WERI-Rb-1 (cell line): ENCODE results near the gene MED12.

Experiments used
- DNase-seq: peaks from one replicate; pipeline ENCODE4 v3.0.0-alpha.2; 2020
- H3K27ac ChIP-seq: fragments of 250-450 bp; sonication (Bioruptor Pico); 2 replicates; pipeline ENCODE4 v1.5.1; 2020; ENCODE audit warnings: mild to moderate bottlenecking, moderate library complexity
- H3K27me3 ChIP-seq: fragments of 250-450 bp; sonication (Bioruptor Pico); 2 replicates; pipeline ENCODE4 v1.5.1; 2021; ENCODE audit warnings: mild to moderate bottlenecking, low read depth, moderate library complexity; ENCODE audit not compliant: insufficient read depth, severe bottlenecking
- H3K36me3 ChIP-seq: fragments of 250-450 bp; sonication (Bioruptor Pico); 2 replicates; pipeline ENCODE4 v1.5.1; 2020; ENCODE audit warnings: mild to moderate bottlenecking, moderate library complexity
- H3K4me3 ChIP-seq: 2 replicates; pipeline ENCODE4 v1.5.1; 2011; ENCODE audit warnings: low read depth, mild to moderate bottlenecking, control low read depth, low read length
- H3K9me3 ChIP-seq: fragments of 250-450 bp; sonication (Bioruptor Pico); 2 replicates; pipeline ENCODE4 v1.5.1; 2021; ENCODE audit warnings: mild to moderate bottlenecking, moderate library complexity; ENCODE audit not compliant: severe bottlenecking
- TF ChIP-seq, protein P1 (sequence below): IDR thresholded peaks from 2 replicates; pipeline ENCODE4 v1.5.1; 2011; ENCODE audit warnings: low read depth, mild to moderate bottlenecking, control low read depth, inconsistent platforms, low read length

MED12 gene

DNA sequence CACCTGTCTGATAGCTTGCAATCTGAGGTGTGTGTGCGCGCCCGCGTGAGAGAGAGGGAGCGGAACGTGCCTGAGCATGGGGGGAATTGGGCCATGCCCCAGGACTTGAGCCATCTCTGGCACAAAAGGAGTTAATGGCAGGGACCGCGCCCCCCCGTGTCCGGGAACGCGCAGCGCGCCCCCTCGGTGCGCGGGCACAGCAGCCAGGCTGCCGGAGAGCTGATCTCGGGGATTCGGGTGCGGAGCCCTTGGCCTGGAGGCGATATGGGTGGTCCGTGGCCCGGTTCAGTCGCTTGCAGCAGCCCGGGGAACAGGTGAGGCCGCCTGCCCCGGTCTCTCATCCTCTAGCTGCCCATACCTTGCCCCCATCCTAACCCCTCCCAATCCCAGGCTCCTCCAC, 26.3 kb downstream of the MED12 start, which contains the start of gene NLGN3:
TSS of gene NLGN3 (plus strand) at position 191 of the 400 bp plus-strand sequence. CDS start 2,909 bp downstream, outside the sequence.
- Histone ChIP-seq H3K4me3 (peak within 1 kb of the TSS; percentile 32), H3K27me3 (peaks cover 14% of the 10 kb centered on the region), H3K9me3 (no peaks in the 10 kb centered on the region), H3K27ac (no peak within 1 kb of the TSS), H3K36me3 (no peaks in the 10 kb centered on the region)
- TF ChIP-seq, protein P1, sequence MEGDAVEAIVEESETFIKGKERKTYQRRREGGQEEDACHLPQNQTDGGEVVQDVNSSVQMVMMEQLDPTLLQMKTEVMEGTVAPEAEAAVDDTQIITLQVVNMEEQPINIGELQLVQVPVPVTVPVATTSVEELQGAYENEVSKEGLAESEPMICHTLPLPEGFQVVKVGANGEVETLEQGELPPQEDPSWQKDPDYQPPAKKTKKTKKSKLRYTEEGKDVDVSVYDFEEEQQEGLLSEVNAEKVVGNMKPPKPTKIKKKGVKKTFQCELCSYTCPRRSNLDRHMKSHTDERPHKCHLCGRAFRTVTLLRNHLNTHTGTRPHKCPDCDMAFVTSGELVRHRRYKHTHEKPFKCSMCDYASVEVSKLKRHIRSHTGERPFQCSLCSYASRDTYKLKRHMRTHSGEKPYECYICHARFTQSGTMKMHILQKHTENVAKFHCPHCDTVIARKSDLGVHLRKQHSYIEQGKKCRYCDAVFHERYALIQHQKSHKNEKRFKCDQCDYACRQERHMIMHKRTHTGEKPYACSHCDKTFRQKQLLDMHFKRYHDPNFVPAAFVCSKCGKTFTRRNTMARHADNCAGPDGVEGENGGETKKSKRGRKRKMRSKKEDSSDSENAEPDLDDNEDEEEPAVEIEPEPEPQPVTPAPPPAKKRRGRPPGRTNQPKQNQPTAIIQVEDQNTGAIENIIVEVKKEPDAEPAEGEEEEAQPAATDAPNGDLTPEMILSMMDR = no peak
- peak; percentile 13 for DNase-seq

DNA sequence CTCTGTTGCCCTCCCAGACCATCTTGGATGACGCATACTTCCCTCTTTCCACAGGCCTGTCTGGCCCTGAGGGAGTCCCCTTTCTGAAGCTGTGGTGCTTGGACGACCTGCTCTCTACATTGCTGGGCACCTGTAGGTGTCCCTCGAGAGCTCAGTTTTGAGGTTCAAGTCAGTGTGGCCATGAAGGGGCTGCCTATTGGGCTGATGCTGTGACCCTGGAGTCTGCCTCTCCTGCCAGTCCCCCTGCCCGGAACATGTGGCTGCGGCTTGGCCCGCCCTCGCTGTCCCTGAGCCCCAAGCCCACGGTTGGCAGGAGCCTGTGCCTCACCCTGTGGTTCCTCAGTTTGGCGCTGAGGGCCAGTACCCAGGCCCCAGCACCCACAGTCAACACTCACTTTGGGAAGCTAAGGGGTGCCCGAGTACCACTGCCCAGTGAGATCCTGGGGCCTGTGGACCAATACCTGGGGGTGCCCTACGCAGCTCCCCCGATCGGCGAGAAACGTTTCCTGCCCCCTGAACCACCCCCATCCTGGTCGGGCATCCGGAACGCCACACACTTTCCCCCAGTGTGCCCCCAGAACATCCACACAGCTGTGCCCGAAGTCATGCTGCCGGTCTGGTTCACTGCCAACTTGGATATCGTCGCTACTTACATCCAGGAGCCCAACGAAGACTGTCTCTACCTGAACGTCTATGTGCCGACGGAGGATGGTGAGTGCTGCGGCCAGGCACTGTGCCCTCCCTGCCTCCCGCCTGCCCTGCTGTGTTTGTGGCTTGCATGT, 29.3 kb downstream of the MED12 start:
- no peak overlapping the region for H3K4me3 ChIP-seq
- peaks cover 17% of the 10 kb centered on the region for H3K27me3 ChIP-seq
- TF ChIP-seq, protein P1 = no peak
- no peaks in the 10 kb centered on the region for H3K36me3 ChIP-seq
- no peak overlapping the region for H3K27ac ChIP-seq
- DNase-seq = no peak
- H3K9me3 ChIP-seq = no peaks in the 10 kb centered on the region

DNA sequence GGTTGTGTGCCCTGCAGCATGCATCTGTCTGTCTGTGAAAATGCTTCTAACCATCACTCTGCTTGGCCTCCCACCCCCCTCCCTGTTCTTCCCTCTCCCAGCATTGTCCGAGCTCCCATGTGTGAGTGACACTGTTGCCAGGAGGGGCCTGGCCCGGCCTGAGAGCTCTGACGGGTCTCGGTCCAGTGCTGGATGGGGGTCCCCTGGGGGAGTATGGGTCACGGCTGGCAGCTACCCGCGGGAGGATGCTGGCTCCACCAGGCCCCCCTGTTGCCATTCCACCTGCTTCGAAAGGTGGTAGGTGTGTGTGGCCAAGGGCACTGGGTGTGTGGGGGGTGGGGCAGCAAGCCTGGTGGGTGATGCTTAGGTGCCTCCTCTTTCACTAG, 29.9 kb downstream of the MED12 start:
- peaks cover 18% of the 10 kb centered on the region for H3K27me3 ChIP-seq
- no peaks in the 10 kb centered on the region for H3K36me3 ChIP-seq
- H3K9me3 ChIP-seq = no peaks in the 10 kb centered on the region
- H3K4me3 ChIP-seq = no peak overlapping the region
- TF ChIP-seq, protein P1 = no peak
- DNase-seq = no peak
- H3K27ac ChIP-seq = no peak overlapping the region

DNA sequence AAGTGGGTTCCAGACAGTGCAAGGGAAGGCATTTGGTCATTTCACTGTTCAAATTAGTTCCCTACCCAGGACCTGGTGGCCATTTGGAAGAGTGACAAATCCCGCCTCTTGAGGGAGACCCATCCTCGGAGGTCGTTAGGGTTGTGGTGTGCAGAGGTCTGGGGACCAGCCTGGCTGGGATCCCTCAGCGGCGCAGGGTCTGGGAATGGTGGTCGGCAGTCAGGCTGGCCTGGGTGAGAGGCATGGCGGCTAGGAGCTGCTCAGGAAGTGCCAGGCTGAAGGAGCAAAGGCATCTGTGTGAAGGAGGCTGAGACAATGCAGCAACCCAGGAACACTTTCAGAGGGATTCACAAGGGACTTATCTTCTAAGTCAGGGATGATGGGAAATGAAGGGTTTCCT, 33.0 kb downstream of the MED12 start:
- Histone ChIP-seq H3K27ac (no peak overlapping the region), H3K4me3 (no peak overlapping the region), H3K36me3 (no peaks in the 10 kb centered on the region), H3K27me3 (peaks cover 18% of the 10 kb centered on the region), H3K9me3 (no peaks in the 10 kb centered on the region)
- no peak for DNase-seq
- TF ChIP-seq, protein P1 = no peak

DNA sequence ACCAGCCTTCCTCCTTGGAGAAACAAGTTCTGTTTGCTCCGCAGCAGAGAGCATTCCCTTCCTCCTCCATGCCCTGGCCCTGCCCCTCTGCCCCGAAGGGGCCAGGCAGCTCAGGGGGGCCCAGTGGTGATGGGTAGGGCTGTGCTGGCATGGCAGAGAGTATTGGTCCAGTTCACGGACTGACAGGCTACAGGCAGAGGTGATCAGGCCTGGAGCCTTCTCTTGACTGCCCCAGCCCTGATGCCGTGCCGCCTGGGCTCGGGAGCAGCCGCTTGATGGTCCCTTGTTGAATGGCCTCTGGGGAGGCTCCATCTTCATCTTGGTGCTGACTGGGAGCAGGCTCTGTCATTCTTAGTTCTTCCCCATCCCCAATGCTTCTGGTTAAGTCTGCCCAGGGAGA, 35.8 kb downstream of the MED12 start:
- TF ChIP-seq, protein P1 = no peak
- Histone ChIP-seq H3K27me3 (peaks cover 18% of the 10 kb centered on the region), H3K4me3 (no peak overlapping the region)

More for the DNA sequence above, 35.8 kb downstream of the MED12 start:
- H3K36me3 ChIP-seq = no peaks in the 10 kb centered on the region
- H3K27ac ChIP-seq = no peak overlapping the region
- no peaks in the 10 kb centered on the region for H3K9me3 ChIP-seq
- DNase-seq = no peak
